ENCODE data around the gene SLC6A19. TPM values are rescaled to one million over a fixed set of nuclear protein-coding genes. Genes with fewer than 3 reads are reported as not detected.

The SLC6A19 gene
- total RNA-seq, 4 donors from 2014 or later: under 0.01 TPM; not detected in 3

GRCh38 chr5:1252681-1253080, 51.3 kb downstream of the SLC6A19 start:
- DNase-seq (ENCODE audit: low spot score in 2 of 2): no peak
- WGBS, 2 donors: 84 to 95% methylated on average over 9 of the region's 9 CpGs
- Histone ChIP-seq H3K27me3 (peaks cover 0 to 8% of the 10 kb centered on the region in 2 donors), H3K4me1 (no peaks in the 10 kb centered on the region), H3K27ac (no peak overlapping the region), H3K9me3 (no peaks in the 10 kb centered on the region), H3K4me3 (no peak overlapping the region), H3K36me3 (no peaks in the 10 kb centered on the region)
- no peak for TF ChIP-seq EP300 (IDR thresholded peaks at IDR 0.05)
- TF ChIP-seq CTCF (IDR thresholded peaks at IDR 0.05): no peak
- TF ChIP-seq POLR2A (IDR thresholded peaks at IDR 0.05): no peak

GRCh38 chr5:1253456-1254105, 52.2 kb downstream of the SLC6A19 start:
- Histone ChIP-seq H3K27ac (no peak overlapping the region), H3K4me1 (no peaks in the 10 kb centered on the region), H3K27me3 (no peaks in the 10 kb centered on the region), H3K9me3 (peaks cover 0 to under 1% (median 0%) of the 10 kb centered on the region in 4 donors), H3K36me3 (no peaks in the 10 kb centered on the region), H3K4me3 (no peak overlapping the region)
- no peak for TF ChIP-seq EP300 (IDR thresholded peaks at IDR 0.05)
- TF ChIP-seq POLR2A (IDR thresholded peaks at IDR 0.05): no peak
- TF ChIP-seq CTCF (IDR thresholded peaks at IDR 0.05): no peak
- DNase-seq (ENCODE audit: low spot score in 2 of 2): no peak
- WGBS, 2 donors: 75 to 84% methylated on average over 18 to 30 of the region's 33 CpGs

GRCh38 chr5:1254196-1254595, 52.8 kb downstream of the SLC6A19 start:
- H3K36me3 ChIP-seq: no peaks in the 10 kb centered on the region
- WGBS, 2 donors: 77 to 88% methylated on average over 19 of the region's 19 CpGs
- no peak overlapping the region for H3K4me3 ChIP-seq
- no peaks in the 10 kb centered on the region for H3K27me3 ChIP-seq
- no peaks in the 10 kb centered on the region for H3K4me1 ChIP-seq
- peaks cover 0 to 7% (median 0%) of the 10 kb centered on the region in 4 donors for H3K9me3 ChIP-seq
- TF ChIP-seq EP300 (IDR thresholded peaks at IDR 0.05): no peak
- no peak for TF ChIP-seq CTCF (IDR thresholded peaks at IDR 0.05)
- no peak for TF ChIP-seq POLR2A (IDR thresholded peaks at IDR 0.05)
- H3K27ac ChIP-seq: no peak overlapping the region
- no peak for DNase-seq (ENCODE audit: low spot score in 2 of 2)

GRCh38 chr5:1255081-1255561, 53.7 kb downstream of the SLC6A19 start:
- TF ChIP-seq CTCF (IDR thresholded peaks at IDR 0.05): no peak
- TF ChIP-seq POLR2A (IDR thresholded peaks at IDR 0.05): no peak
- TF ChIP-seq EP300 (IDR thresholded peaks at IDR 0.05): no peak
- no peak for DNase-seq (ENCODE audit: low spot score in 2 of 2)
- no peaks in the 10 kb centered on the region for H3K4me1 ChIP-seq
- peaks cover 0 to 15% (median 0%) of the 10 kb centered on the region in 4 donors for H3K9me3 ChIP-seq
- no peak overlapping the region for H3K4me3 ChIP-seq
- no peak overlapping the region for H3K27ac ChIP-seq
- WGBS, 2 donors: 64 to 76% methylated on average over 16 of the region's 16 CpGs
- no peaks in the 10 kb centered on the region for H3K36me3 ChIP-seq
- H3K27me3 ChIP-seq: no peaks in the 10 kb centered on the region

GRCh38 chr5:1256776-1257175, 55.4 kb downstream of the SLC6A19 start:
- TF ChIP-seq POLR2A (IDR thresholded peaks at IDR 0.05): no peak
- no peak for TF ChIP-seq CTCF (IDR thresholded peaks at IDR 0.05)
- no peak for TF ChIP-seq EP300 (IDR thresholded peaks at IDR 0.05)

More at GRCh38 chr5:1256776-1257175, 55.4 kb downstream of the SLC6A19 start:
- H3K4me3 ChIP-seq: no peak overlapping the region
- 79 to 100% methylated on average over 4 to 10 of the region's 23 CpGs for WGBS, 2 donors
- peaks cover 0 to 31% (median 0%) of the 10 kb centered on the region in 4 donors for H3K9me3 ChIP-seq
- H3K4me1 ChIP-seq: no peaks in the 10 kb centered on the region
- no peaks in the 10 kb centered on the region for H3K36me3 ChIP-seq
- no peaks in the 10 kb centered on the region for H3K27me3 ChIP-seq
- no peak overlapping the region for H3K27ac ChIP-seq
- DNase-seq (ENCODE audit: low spot score in 2 of 2): no peak

Measured in tibial nerve (tissue), 4 donors.